Glutamatergic neuron (in vitro differentiated cells): ENCODE data around the gene MRPL47. TPM values are rescaled to one million over a fixed set of nuclear protein-coding genes. Genes with fewer than 3 reads are reported as not detected.

Source experiments
- DNase-seq: peaks from one replicate; pipeline ENCODE4 v3.0.0; 2022
- H3K27ac Mint-ChIP-seq: one replicate; pipeline ENCODE4 v1.8.0; 2020; ENCODE audit warnings: mild to moderate bottlenecking, mixed read lengths, inconsistent platforms; ENCODE audit not compliant: unreplicated experiment
- H3K27me3 Mint-ChIP-seq: one replicate; pipeline ENCODE4 v1.8.0; 2020; ENCODE audit warnings: mild to moderate bottlenecking, moderate library complexity, mixed read lengths, inconsistent platforms; ENCODE audit not compliant: unreplicated experiment
- H3K36me3 Mint-ChIP-seq: one replicate; pipeline ENCODE4 v1.8.0; 2020; ENCODE audit warnings: mild to moderate bottlenecking, mixed read lengths, inconsistent platforms; ENCODE audit not compliant: unreplicated experiment
- H3K4me1 Mint-ChIP-seq: one replicate; pipeline ENCODE4 v1.8.0; 2020; ENCODE audit warnings: mild to moderate bottlenecking, low read depth, mixed read lengths, inconsistent platforms; ENCODE audit not compliant: unreplicated experiment
- H3K4me3 Mint-ChIP-seq: one replicate; pipeline ENCODE4 v1.8.0; 2020; ENCODE audit warnings: mild to moderate bottlenecking, mixed read lengths, inconsistent platforms; ENCODE audit not compliant: unreplicated experiment
- H3K9me3 Mint-ChIP-seq: one replicate; pipeline ENCODE4 v1.8.0; 2020; ENCODE audit warnings: mild to moderate bottlenecking, moderate library complexity, mixed read lengths, inconsistent platforms; ENCODE audit not compliant: unreplicated experiment
- CTCF ChIP-seq: fragments of 200-600 bp; sonication (generic); IDR thresholded peaks from one replicate; pipeline ENCODE4 v1.5.0; 2021; ENCODE audit not compliant: partially characterized antibody, unreplicated experiment
- total RNA-seq: library from RNA; stranded (reverse); fragmentation: NEBNext Ultra II Directional; extraction: Animal tissue kit (Norgen Biotek cat#: 25700); gene quantifications from one replicate; pipeline ENCODE4 v1.2.1, GENCODE V29; 2021; ENCODE audit not compliant: unreplicated experiment

Gene MRPL47
- total RNA-seq, 1 donor from 2014 or later: 45.0 TPM

GRCh38 chr3:179624451-179624850 lies 20.0 kb upstream of the MRPL47 start:
- no peak for TF ChIP-seq CTCF
- H3K9me3 Mint-ChIP-seq: no peaks in the 10 kb centered on the region
- DNase-seq: no peak
- H3K27ac Mint-ChIP-seq: no peak overlapping the region
- H3K27me3 Mint-ChIP-seq: no peaks in the 10 kb centered on the region
- H3K4me3 Mint-ChIP-seq: no peak overlapping the region
- H3K36me3 Mint-ChIP-seq: peaks cover 8% of the 10 kb centered on the region
- no peaks in the 10 kb centered on the region for H3K4me1 Mint-ChIP-seq

- Mint-ChIP-seq H3K36me3 (peaks cover 8% of the 10 kb centered on the region), H3K27me3 (no peaks in the 10 kb centered on the region), H3K4me3 (no peak overlapping the region), H3K4me1 (no peaks in the 10 kb centered on the region), H3K9me3 (no peaks in the 10 kb centered on the region), H3K27ac (no peak overlapping the region)
- no peak for DNase-seq
- TF ChIP-seq CTCF: no peak
Measured at GRCh38 chr3:179622023-179622422, 17.6 kb upstream of the MRPL47 start.

- Mint-ChIP-seq H3K36me3 (peaks cover 2% of the 10 kb centered on the region), H3K4me1 (no peaks in the 10 kb centered on the region), H3K27ac (no peak overlapping the region), H3K9me3 (no peaks in the 10 kb centered on the region), H3K27me3 (no peaks in the 10 kb centered on the region), H3K4me3 (no peak overlapping the region)
- no peak for DNase-seq
- TF ChIP-seq CTCF: no peak
Measured at GRCh38 chr3:179615458-179616173, 11.2 kb upstream of the MRPL47 start.

- TF ChIP-seq CTCF: no peak
- DNase-seq: no peak
- no peaks in the 10 kb centered on the region for H3K36me3 Mint-ChIP-seq
- H3K27me3 Mint-ChIP-seq: no peaks in the 10 kb centered on the region
- H3K27ac Mint-ChIP-seq: no peak overlapping the region
- no peak overlapping the region for H3K4me3 Mint-ChIP-seq
- H3K9me3 Mint-ChIP-seq: no peaks in the 10 kb centered on the region
- no peaks in the 10 kb centered on the region for H3K4me1 Mint-ChIP-seq
Measured at GRCh38 chr3:179613807-179614206, 9.4 kb upstream of the MRPL47 start.

- H3K4me3 Mint-ChIP-seq: no peak overlapping the region
- H3K27me3 Mint-ChIP-seq: no peaks in the 10 kb centered on the region
- no peaks in the 10 kb centered on the region for H3K9me3 Mint-ChIP-seq
Measured at GRCh38 chr3:179610066-179610465, 5.6 kb upstream of the MRPL47 start.

More at GRCh38 chr3:179610066-179610465, 5.6 kb upstream of the MRPL47 start:
- no peak overlapping the region for H3K27ac Mint-ChIP-seq
- no peak for DNase-seq
- no peak for TF ChIP-seq CTCF
- peaks cover 5% of the 10 kb centered on the region for H3K4me1 Mint-ChIP-seq
- H3K36me3 Mint-ChIP-seq: no peaks in the 10 kb centered on the region
